Measurements from ENCODE around the gene GAS7.

GAS7 gene

DNA sequence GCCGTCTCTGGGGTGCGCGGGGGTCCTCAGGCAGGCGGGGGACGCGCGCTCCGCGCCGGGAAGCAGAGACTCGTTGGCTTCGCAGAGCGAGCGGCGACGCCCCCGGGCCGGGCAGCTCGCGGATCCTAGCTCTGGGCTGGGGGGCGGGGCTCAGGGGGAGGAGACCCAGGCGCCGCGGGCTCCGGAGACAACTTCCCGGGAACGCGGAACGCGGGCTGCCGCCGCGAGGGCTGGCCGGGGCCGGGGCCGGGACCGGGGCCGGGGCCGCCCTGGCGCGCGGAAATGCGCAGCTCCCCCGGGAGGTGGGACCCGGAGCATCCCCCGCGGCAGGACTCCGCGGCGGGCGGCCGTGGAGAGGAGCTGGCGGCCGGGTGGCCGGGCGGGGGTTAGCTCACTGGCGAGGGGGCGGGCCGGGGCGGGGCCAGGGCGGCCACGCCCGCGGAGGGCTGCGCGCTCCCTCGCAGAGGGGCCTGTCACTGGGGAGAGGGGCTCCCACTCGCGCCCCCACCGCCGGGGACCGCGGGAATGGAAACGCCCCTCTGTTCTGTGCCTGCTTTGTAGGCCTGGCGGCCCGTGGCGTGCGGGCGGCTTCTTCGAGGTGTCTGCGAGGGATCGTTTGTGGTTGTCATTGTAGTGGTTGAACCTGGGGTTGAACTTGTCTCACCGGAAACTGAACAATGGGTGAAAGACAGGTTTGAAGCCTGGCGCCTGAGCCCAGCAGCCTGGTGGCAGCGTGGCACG lies at the start of gene GAS7:
TSS of gene GAS7 (minus strand) at position 98 of the 741 bp plus-strand sequence.
- peak; percentile 86 for DNase-seq (ENCODE audit: low spot score)
- TF ChIP-seq, protein P1, sequence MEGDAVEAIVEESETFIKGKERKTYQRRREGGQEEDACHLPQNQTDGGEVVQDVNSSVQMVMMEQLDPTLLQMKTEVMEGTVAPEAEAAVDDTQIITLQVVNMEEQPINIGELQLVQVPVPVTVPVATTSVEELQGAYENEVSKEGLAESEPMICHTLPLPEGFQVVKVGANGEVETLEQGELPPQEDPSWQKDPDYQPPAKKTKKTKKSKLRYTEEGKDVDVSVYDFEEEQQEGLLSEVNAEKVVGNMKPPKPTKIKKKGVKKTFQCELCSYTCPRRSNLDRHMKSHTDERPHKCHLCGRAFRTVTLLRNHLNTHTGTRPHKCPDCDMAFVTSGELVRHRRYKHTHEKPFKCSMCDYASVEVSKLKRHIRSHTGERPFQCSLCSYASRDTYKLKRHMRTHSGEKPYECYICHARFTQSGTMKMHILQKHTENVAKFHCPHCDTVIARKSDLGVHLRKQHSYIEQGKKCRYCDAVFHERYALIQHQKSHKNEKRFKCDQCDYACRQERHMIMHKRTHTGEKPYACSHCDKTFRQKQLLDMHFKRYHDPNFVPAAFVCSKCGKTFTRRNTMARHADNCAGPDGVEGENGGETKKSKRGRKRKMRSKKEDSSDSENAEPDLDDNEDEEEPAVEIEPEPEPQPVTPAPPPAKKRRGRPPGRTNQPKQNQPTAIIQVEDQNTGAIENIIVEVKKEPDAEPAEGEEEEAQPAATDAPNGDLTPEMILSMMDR (IDR thresholded peaks at IDR 0.05; ENCODE audit: extremely low read depth, missing control alignments): no peak

DNA sequence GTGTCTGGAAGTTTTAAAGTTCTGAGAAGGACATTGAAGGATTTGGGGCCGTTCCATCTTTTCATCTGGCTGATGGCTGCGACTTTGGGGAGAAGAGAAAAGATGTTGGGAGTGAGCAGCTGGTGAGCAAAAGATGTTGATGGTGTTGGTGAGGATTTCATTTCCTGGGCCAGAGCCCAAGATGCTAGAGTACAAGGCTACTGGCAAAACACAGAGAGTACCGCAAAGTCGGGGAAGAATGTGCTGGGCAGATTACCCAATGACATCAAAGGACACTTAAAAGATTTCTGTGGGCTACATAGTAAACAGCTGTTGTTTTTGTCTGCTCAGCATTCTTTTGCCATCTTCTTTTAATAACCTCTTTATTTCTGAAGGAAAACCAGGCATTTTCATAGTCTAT lies 49.4 kb upstream of the GAS7 start:
- DNase-seq (ENCODE audit: low spot score): no peak
- TF ChIP-seq, protein P1 (IDR thresholded peaks at IDR 0.05; ENCODE audit: extremely low read depth, missing control alignments): no peak

DNA sequence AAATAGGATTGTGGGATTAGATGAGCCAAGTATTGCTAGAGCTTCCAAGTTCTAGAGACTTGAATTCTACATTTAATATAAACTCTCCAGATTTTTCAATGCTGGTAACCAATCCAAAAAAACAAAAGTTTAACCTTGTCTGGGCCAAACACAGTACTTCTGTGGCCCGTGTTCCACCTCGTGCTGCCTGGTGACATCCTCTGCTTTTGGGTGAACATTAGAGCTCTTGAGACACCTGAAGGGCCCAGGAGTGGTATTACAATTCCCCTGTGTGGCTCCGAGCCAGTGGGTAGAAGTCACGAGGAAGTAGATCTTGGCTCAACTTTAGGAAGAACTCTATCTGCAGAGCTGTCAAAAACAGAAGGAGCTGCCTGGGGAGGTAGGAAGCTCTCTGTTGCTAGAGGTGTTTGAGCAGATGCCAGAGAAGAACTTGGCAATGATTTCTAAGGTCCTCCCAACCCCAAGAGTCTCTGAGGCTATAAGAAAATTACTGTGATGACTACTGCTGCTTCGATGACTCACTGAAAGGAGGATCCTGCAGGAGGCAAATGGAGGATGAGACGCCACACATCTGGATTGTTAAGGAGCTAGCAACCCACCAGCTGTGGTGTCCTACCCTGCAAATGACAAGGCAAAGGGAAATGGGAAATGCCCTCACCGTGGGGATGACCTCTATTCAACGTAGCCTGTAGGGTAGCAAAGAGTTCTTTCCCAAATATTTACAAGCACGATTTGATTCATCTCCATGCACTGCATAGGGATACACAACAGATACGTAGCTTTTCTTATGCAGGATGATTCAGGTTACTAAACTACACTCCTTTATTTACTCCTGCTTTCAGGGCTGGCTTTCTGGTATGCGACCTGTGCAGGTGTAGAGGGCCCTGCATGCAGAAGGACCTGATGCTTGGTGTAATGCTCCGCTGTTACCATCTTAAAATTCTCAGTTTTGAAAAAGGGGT lies 45.8 kb upstream of the GAS7 start:
- no peak for DNase-seq (ENCODE audit: low spot score)
- TF ChIP-seq, protein P1 (IDR thresholded peaks at IDR 0.05; ENCODE audit: extremely low read depth, missing control alignments): no peak

GRCh38 chr17:10241781-10242180 lies 43.4 kb upstream of the GAS7 start:
- DNase-seq (ENCODE audit: low spot score): no peak
- TF ChIP-seq, protein P1 (IDR thresholded peaks at IDR 0.05; ENCODE audit: extremely low read depth, missing control alignments): no peak

DNA sequence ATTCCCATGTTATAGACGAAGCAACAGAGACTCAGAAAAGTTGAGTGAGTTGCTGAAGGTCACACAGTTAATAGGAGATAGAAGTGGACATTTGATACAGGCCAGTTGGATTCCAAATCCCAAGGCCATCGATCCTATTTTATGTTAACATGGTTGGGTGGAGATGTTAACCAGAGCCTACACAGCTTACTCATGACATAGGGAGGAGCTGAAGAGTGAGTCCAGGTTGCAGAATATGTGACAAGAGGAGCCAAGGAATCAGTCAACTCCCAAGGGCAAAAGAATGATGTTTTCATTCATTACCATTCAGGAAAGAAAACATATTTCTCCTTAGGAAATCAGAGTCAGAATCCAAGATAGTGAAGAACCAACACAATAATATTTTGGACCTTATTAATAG lies 40.3 kb upstream of the GAS7 start:
- DNase-seq (ENCODE audit: low spot score): no peak
- TF ChIP-seq, protein P1 (IDR thresholded peaks at IDR 0.05; ENCODE audit: extremely low read depth, missing control alignments): no peak

DNA sequence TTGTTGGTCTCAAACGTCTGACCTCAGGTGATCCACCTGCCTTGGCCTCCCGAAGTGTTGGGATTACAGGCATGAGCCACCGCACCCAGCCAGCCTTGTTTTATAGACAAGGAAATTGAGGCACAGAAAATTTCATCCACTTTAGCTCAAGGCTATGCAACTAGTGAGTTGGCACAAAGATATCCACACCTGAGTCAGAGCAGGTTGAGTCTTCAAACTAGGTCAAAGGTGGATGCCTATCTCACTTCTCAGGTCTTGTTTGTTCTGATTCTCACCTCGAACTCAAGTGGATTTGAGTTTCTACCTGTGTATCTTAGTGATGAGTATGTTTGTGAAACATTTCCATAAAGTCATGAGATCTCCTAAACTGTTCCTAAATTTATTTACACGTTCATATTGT lies 35.6 kb upstream of the GAS7 start:
- TF ChIP-seq, protein P1 (IDR thresholded peaks at IDR 0.05; ENCODE audit: extremely low read depth, missing control alignments): no peak
- no peak for DNase-seq (ENCODE audit: low spot score)

DNA sequence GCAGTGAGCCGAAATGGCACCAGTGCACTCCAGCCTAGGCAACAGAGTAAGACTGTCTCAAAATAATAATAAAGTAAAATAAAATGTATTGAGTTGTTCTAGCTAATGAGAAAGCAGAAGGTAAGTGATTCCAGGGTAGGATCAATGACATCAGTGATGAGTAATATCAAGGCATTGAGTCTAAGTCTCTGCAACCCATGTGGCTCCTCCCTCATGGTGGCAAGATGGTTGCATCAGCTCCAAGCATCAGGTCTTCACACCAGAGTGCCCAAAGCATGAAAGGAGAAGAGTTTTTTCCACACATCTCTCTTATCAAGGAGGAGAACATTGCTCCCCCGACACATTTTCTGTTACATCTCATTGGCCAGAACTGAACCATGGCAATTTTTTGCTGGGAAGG lies 34.8 kb upstream of the GAS7 start:
- no peak for DNase-seq (ENCODE audit: low spot score)
- TF ChIP-seq, protein P1 (IDR thresholded peaks at IDR 0.05; ENCODE audit: extremely low read depth, missing control alignments): no peak

Measured in GM20000 (cell line).